Right atrium auricular region (tissue), 2 donors: ENCODE results near the gene ACACB. TPM values are rescaled to one million over a fixed set of nuclear protein-coding genes. Genes with fewer than 3 reads are reported as not detected.

Experiments used
- DNase-seq: peaks from one replicate; pipeline ENCODE4 v3.0.0-alpha.2; 2019; ENCODE audit warnings: low spot score
- H3K27ac ChIP-seq, 2 donors: fragments of 200-600 bp; sonication (generic); 1 replicate in 1 of 2; 2 replicates in 1 of 2; pipeline ENCODE4 v1.5.1; 2016 to 2019
- H3K27me3 ChIP-seq, 2 donors: fragments of 200-600 bp; sonication (generic); one replicate each; pipeline versions ENCODE4 v1.5.1 to v1.6.0; 2017 to 2019
- H3K36me3 ChIP-seq: fragments of 200-600 bp; sonication (generic); one replicate; pipeline ENCODE4 v1.5.1; 2016
- H3K4me1 ChIP-seq, 2 donors: fragments of 200-600 bp; sonication (generic); one replicate each; pipeline versions ENCODE4 v1.5.1 to v1.6.0; 2017 to 2019
- H3K4me3 ChIP-seq, 2 donors: fragments of 200-600 bp; sonication (generic); 1 replicate in 1 of 2; 2 replicates in 1 of 2; pipeline ENCODE4 v1.5.1; 2017 to 2019; ENCODE audit warnings: mild to moderate bottlenecking in 1 of 2, moderate library complexity in 1 of 2
- H3K9me3 ChIP-seq, 2 donors: fragments of 200-600 bp; sonication (generic); one replicate each; pipeline ENCODE4 v1.5.1; 2019
- total RNA-seq, 2 donors: library from RNA; depleted of rRNA; stranded (reverse); fragments of >200 nt; gene quantifications; one replicate each; pipeline ENCODE4 v1.1.0, GENCODE V29; 2016
- TF ChIP-seq, protein P1 (sequence below), 2 donors: fragments of 200-600 bp; sonication (generic); IDR thresholded peaks; one replicate each; pipeline ENCODE4 v1.5.1; 2019; ENCODE audit warnings: antibody characterized with exemption in 2 of 2

ACACB gene
- total RNA-seq, 2 donors from 2014 or later: 76.8 to 104 TPM

DNA sequence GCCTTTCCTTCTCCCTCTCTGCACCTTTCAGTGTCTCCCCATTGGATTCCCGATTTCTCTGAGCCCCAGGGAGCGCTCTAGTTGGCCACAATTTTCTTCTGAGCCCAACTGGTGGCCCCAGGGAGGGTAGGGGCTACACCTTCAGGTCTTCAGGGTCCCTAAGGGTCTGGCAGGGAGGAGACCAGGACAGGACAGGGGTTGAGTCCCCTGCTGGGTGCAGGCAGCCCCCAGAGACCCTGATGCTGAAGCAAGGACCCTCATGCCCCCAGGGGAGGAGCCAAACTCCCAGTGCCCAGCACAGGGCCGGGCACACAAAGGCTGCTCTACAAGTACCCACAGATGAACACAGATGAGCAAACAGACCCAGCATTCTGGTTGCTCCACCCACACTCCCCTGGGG lies 180.0 kb downstream of the ACACB start:
- no peak overlapping the region for H3K27ac ChIP-seq
- DNase-seq: no peak
- TF ChIP-seq, protein P1, sequence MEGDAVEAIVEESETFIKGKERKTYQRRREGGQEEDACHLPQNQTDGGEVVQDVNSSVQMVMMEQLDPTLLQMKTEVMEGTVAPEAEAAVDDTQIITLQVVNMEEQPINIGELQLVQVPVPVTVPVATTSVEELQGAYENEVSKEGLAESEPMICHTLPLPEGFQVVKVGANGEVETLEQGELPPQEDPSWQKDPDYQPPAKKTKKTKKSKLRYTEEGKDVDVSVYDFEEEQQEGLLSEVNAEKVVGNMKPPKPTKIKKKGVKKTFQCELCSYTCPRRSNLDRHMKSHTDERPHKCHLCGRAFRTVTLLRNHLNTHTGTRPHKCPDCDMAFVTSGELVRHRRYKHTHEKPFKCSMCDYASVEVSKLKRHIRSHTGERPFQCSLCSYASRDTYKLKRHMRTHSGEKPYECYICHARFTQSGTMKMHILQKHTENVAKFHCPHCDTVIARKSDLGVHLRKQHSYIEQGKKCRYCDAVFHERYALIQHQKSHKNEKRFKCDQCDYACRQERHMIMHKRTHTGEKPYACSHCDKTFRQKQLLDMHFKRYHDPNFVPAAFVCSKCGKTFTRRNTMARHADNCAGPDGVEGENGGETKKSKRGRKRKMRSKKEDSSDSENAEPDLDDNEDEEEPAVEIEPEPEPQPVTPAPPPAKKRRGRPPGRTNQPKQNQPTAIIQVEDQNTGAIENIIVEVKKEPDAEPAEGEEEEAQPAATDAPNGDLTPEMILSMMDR (IDR thresholded peaks at IDR 0.05): no peak
- H3K4me3 ChIP-seq: no peak overlapping the region
- H3K27me3 ChIP-seq: no peaks in the 10 kb centered on the region
- H3K36me3 ChIP-seq: no peaks in the 10 kb centered on the region
- peaks cover 0 to 7% of the 10 kb centered on the region in 2 donors for H3K4me1 ChIP-seq
- no peaks in the 10 kb centered on the region for H3K9me3 ChIP-seq

DNA sequence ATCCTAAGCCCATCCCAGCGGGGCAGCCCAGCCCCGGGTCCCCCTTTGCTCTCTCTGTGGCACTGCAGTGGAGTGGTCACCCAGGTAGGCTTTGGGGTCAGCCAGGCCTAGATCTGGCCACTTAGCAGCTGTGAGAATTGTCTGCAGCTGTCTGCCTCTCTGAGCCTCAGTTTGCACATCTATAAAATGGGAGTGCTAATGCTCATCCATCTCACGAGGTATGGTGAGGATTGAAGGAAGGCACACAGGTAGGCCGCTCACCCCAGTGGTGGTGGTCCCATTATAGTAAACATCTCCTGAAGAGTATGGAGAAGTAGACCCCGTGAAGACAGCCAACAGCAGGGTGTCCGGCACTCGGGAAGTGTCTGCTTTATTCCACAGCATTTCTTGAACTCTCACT lies 183.5 kb downstream of the ACACB start:
- Histone ChIP-seq H3K4me3 (no peak overlapping the region), H3K4me1 (no peaks in the 10 kb centered on the region), H3K36me3 (no peaks in the 10 kb centered on the region), H3K27me3 (no peaks in the 10 kb centered on the region), H3K9me3 (no peaks in the 10 kb centered on the region), H3K27ac (no peak overlapping the region)
- TF ChIP-seq, protein P1 (IDR thresholded peaks at IDR 0.05): no peak
- DNase-seq: no peak

DNA sequence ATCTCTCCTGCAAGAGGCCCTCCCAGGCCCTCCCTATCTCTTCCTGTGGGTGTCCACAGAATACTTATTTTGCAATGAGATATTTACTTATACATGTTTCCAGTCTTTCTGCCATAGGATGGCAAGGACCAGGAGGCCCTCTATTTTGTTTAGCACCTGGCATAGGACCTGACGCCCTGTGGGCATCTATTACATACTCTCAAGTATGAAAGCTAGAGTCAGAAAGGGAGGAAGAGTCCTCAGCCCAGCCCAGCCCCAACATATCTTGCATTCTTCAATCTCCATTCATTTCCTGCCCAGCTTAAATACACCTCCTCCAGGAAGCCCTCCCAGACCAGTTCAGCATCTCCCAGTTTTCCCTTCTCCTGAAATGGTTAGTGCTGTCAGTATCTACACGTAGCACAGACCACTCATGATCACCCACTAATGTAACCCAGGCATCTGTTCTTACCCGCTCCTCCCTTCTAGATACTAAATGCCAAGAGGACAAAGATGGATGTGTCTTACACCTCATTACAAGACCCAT lies 185.3 kb downstream of the ACACB start:
- Histone ChIP-seq H3K27me3 (no peaks in the 10 kb centered on the region), H3K27ac (no peak overlapping the region), H3K9me3 (no peaks in the 10 kb centered on the region), H3K4me3 (no peak overlapping the region), H3K4me1 (no peaks in the 10 kb centered on the region), H3K36me3 (no peaks in the 10 kb centered on the region)
- TF ChIP-seq, protein P1 (IDR thresholded peaks at IDR 0.05): no peak
- no peak for DNase-seq

DNA sequence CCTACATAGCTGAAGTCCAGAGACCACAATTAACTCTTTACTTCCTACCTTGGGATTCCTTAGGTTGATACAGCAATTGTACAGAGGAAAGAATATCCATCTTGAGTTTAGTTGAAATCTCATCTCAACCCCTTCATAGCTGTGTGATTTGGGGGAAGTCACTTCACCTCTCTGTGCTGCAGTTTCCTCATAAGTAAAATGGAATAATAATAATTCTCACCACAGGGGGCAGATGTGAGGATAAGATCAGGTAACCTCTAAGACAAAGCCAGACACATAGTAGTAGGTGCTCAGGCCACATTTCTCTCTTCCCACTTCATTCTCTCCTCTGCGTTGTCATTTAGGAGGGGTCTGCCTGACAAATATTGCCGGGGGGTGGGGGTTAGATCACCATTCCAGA lies 186.0 kb downstream of the ACACB start:
- no peak overlapping the region for H3K27ac ChIP-seq
- TF ChIP-seq, protein P1 (IDR thresholded peaks at IDR 0.05): no peak

DNA sequence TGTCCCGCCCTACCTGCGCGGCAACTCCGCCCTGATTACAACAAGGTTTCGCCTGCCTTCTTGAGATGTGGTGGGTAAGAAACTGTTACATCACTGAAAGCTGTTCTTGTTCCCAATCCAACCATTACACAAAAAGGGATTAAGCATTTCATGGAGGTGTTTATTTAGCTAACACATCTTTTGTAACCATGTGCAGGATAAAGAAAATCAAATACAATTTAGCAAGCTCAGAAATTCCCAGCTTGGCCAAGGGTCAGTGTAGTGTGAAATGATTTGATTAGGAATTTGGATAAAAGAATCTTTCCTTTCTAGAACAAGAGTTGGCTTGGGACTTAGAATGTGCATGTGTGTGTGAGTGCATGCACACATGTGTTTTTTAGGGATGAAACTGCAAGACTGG lies 186.4 kb downstream of the ACACB start:
- H3K36me3 ChIP-seq: no peaks in the 10 kb centered on the region
- H3K9me3 ChIP-seq: no peaks in the 10 kb centered on the region
- TF ChIP-seq, protein P1 (IDR thresholded peaks at IDR 0.05): no peak
- no peak overlapping the region for H3K27ac ChIP-seq
- DNase-seq: no peak
- no peaks in the 10 kb centered on the region for H3K27me3 ChIP-seq
- no peak overlapping the region for H3K4me3 ChIP-seq
- no peaks in the 10 kb centered on the region for H3K4me1 ChIP-seq

More for the DNA sequence above, 186.0 kb downstream of the ACACB start:
- Histone ChIP-seq H3K4me1 (no peaks in the 10 kb centered on the region), H3K9me3 (no peaks in the 10 kb centered on the region), H3K27me3 (no peaks in the 10 kb centered on the region), H3K4me3 (no peak overlapping the region), H3K36me3 (no peaks in the 10 kb centered on the region)
- no peak for DNase-seq

DNA sequence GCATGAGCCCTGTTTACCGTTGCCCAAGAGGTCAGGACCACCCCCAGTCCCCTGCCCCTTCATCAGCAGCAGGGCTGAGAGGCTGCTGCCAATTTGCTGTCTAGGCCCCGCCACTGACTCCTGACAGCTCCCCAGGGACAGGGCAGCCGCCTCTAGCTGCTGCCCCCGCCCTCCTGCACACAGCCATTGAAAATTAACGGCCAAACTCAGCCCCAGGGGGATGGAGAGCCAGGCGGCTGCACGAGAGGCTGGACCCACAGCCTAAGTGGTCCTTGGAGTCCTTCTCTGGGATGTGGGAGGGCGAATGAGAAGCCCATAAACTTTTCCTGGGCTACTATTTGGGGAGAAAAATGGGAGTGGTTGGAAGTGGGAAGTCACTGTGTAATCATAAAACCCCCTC lies 188.1 kb downstream of the ACACB start:
- H3K4me1 ChIP-seq: peaks cover 0 to 8% of the 10 kb centered on the region in 2 donors
- H3K36me3 ChIP-seq: no peaks in the 10 kb centered on the region
- no peak overlapping the region for H3K27ac ChIP-seq
- H3K27me3 ChIP-seq: peaks cover 0 to 10% of the 10 kb centered on the region in 2 donors
- no peaks in the 10 kb centered on the region for H3K9me3 ChIP-seq
- no peak for DNase-seq
- TF ChIP-seq, protein P1 (IDR thresholded peaks at IDR 0.05): no peak
- H3K4me3 ChIP-seq: no peak overlapping the region
